GM19395 (cell line): Measurements from ENCODE around the gene RNU6-7.

Source experiments
- ATAC-seq: cut with Tn5 transposase; IDR thresholded peaks from one replicate; pipeline ENCODE4 v1.9.1; 2021; ENCODE audit warnings: mild to moderate bottlenecking, moderate library complexity; ENCODE audit not compliant: unreplicated experiment

Gene RNU6-7

DNA sequence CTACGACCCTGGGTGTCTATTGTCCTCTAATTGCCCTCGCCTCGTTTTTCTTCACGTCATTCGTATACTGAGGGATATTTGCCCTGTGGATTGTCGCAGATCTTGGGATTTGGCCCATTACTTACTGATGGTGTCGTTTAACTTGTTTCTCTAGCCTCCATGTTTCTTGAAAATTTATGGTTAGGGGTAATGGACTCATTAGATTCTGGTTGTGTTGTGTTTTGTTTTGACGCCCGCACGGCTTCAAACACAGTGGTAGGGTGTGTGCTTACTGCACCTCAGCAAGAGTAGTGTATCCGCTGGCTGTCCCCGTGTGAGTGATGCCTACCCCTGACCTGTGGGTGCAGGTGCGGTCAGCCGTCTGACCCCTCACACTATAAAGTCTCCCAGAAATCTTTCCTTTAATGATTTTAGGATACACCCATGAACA, 2.1 kb downstream of the RNU6-7 start:
- ATAC-seq = no peak

- ATAC-seq = no peak
Observed at GRCh38 chr14:32205554-32205953, 3.7 kb downstream of the RNU6-7 start.

- no peak for ATAC-seq
Observed at GRCh38 chr14:32205984-32206383, 4.1 kb downstream of the RNU6-7 start.

- no peak for ATAC-seq
Observed at GRCh38 chr14:32206552-32206951, 4.7 kb downstream of the RNU6-7 start.

GRCh38 chr14:32208490-32208889, 6.6 kb downstream of the RNU6-7 start:
- ATAC-seq = no peak

- ATAC-seq = no peak
Observed at GRCh38 chr14:32209471-32209870, 7.6 kb downstream of the RNU6-7 start.

GRCh38 chr14:32211068-32211404, 9.2 kb downstream of the RNU6-7 start:
- no peak for ATAC-seq

GRCh38 chr14:32212833-32213232, 11.0 kb downstream of the RNU6-7 start:
- no peak for ATAC-seq

DNA sequence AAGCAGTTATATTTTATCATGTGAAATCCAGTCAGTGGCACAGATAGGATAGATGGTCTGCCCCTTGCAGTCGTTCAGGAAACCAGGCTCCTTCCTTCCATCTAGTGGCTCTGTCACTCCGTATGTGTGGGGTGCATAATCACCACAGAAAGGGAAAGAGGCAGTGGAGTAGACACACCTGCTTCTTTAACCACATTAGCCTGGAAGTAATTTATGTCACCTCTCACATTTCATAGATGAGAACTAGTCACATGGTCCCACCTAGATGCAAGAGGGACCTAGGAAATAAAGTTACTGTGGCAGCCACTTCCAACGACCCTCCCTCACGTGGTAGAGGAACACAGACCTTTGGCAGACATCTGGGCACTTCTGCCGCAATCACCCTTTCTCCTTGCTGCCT, 15.5 kb downstream of the RNU6-7 start:
- no peak for ATAC-seq

DNA sequence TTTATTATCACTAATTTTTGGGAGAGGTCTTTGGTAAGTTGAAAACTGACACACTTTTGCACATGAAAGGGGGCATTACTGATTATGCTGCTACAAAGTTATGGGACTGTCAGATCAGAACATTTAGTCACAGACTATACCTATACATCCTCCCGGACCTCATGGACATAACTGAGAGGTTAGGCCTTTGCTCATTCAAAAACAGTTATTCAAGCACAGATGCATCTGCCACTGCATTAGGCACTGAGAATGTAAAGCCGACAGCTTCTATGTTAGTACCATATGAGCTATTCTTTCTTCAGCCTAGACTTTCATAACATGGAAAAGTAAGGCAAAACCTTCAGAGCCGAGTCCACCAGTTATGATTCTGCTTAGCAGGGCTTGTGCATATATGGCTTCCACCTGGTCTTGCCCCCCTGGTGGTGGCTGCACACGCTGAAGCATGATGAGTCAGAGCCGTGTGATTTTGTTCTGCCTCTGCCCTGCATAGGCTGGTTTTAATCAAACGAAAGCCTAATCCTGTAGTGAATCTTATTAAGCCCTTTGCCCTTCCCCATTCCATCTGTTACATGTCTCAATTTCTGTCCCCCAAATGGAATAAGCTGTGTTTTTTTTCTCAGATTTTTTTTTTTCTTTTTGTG, 23.0 kb downstream of the RNU6-7 start:
- no peak for ATAC-seq

GRCh38 chr14:32225378-32225920, 23.6 kb downstream of the RNU6-7 start:
- ATAC-seq = no peak

DNA sequence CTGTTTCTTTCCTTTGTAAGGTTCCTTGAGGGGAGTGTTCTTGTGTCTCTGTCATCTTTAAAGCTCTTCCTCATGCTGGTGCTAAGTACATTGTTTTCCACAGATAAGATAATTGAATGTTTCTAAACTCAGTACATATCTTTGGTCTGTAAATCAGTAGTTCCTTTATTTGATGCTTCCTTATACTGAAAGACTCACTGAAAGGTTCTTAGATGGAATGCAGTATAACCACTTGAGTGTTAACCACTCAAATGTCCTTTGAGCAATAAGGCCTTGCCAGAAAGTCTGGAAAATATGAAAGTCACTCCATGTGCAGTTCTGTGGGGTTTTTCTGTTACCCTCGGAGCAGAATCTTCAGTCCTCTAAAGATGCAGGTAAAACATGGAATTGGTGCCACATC, 24.2 kb downstream of the RNU6-7 start:
- no peak for ATAC-seq

- no peak for ATAC-seq
Observed at GRCh38 chr14:32230181-32230580, 28.3 kb downstream of the RNU6-7 start.

DNA sequence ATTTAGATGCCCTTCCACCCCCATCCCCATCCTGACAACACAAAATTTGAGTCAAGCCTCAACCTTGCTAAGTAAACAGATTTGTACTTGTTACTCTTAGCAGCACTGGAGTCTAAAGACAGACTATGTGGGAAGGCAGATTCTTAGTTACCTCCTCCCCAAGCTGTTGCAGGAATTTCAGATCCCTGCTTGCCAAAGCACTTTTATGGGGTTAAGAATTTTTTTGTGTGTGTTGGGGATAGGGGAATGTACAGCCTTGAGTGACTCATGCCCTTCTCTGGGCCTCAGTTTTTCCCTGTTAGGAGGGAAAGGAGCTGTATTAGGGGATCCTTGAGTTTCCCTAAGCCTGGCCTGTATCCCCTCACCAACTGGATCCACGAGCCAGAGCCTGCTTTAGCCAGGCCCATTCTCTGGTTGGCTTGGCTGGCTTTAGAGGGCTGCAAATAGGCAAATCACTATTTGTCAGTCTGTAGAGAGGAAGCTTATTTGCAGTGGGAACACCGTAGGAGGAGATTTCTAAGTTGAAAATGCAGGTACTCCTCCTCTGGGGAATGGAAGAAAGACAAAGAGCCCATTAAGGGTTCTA, 28.9 kb downstream of the RNU6-7 start:
- no peak for ATAC-seq

DNA sequence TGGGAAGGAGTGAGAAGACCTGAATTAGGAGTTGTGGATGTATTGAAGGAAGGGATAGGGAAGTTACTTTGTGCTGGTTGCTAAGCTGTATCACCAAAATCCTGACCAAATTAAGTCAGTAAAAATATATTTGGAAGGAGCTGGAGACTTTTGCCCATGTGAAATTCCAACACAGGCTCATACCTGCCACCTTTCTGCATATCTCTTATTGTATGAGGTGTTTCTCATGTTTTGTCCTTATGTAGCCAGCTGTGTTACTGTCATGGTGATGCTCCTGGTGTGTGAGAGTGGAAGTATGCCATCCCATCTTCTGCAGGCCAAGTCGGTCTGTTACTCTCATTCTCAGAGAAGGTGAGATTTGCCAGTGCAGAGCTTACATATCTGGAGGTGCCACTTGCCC, 30.6 kb downstream of the RNU6-7 start:
- ATAC-seq = no peak

- no peak for ATAC-seq
Observed at GRCh38 chr14:32233260-32233659, 31.4 kb downstream of the RNU6-7 start.

DNA sequence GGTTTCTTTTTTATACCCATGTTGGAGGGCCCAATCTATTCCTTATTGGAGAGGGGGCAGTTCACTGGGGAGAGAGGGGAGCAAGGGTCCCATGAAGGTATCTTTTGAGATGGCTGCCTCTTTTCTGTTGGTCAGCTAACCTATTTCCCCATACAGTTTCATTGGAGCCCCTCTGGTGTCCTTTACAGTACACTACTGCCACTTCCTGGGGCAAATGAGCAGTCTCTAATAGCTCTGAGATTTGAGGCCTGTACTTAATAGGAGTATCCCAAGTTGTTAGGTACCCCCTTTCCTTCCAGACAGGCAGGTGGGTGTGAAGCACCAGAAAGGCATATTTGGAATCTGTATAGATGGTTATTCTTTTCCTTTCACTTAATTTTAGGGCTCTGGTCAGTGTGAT, 42.6 kb downstream of the RNU6-7 start:
- ATAC-seq = no peak

- ATAC-seq = no peak
Observed at GRCh38 chr14:32246751-32247150, 44.9 kb downstream of the RNU6-7 start.

DNA sequence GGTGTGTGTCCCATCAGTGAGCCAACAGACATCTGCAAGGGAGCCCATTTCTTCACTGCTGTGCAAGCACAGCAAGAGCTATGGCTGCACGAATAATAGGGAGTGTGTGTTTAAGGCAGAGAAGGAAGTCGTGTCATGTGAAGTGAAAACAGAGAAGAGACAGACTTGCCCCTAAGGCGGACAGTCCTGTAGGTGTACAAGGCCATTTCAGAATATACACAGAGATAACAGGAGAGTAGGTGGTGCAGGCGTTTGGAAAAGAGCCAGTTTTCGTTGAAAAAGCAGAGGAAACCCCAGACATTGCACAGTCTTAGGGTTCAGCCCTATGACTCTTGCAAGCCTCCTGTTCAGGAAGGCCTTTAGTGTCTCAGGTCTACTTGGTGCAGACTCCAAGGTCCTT, 47.5 kb downstream of the RNU6-7 start:
- ATAC-seq = no peak

DNA sequence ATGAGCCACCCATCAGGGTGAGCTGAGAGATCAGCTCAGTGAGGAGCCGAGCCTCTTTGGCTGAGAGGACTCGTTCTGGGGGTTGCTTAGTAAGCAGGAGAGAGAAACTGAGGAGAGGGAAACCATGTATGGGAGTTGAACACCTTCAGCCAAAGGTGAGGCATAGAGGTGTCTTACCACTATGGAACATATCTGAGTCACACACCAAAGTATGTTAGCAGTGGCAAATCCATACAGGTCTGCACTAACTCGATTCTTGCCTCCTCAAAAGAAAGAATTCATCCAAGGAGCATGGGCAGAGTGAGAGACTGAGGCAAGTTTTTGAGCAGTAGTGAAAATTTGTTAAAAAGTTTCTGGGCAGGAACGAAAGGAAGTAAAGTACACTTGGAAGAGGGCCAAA, 47.9 kb downstream of the RNU6-7 start:
- no peak for ATAC-seq

DNA sequence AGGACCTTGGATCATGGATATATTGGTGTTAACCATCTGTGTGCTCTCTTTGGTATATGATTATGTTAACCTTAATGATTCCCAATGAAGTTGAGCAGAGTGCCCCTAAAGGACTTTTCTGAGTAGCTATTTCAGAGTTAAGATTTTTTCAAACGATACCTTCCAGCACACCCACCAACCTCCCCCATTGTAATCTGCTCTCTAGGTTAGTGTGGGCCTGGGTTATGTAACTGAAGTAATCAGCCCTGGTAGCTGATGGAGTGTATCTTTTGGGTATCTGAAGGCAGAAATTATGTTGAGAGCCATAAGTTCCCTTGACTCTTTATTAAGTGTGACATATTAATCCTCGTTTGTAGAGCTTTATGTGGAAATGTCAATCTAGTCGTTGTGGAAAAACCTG, 48.8 kb downstream of the RNU6-7 start:
- no peak for ATAC-seq

GRCh38 chr14:32251530-32251929, 49.7 kb downstream of the RNU6-7 start:
- ATAC-seq = no peak
